ENCODE results near the gene LFNG.

Gene LFNG

DNA sequence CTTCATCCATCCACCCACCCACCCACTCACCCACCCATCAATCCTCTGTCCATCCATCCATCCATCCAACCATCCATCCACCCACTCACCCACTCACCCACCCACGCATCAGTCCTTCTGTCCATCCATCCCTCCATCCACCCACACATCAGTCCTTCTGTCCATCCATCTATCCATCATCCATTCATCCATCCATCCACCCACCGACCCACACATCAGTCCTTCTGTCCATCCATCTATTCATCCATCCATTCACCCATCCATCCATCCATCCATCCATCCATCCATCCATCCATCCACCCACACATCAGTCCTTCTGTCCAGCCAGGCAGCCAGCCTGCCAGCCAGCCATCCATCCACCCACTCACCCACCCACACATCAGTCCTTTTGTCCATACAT lies 27.5 kb upstream of the LFNG start:
- H3K4me3 ChIP-seq (ENCODE audit: low read length), result no peak overlapping the region
- no peaks in the 10 kb centered on the region for H4K20me1 ChIP-seq (ENCODE audit: control insufficient read depth, insufficient read depth, low read depth, low read length)
- no peaks in the 10 kb centered on the region for H3K9me2 ChIP-seq (replicated peaks; ENCODE audit: control insufficient read depth, low read length)
- H3K4me2 ChIP-seq (ENCODE audit: low read length), result no peak overlapping the region
- peaks cover 17% of the 10 kb centered on the region for H3K27me3 ChIP-seq (ENCODE audit: control insufficient read depth, low read length)
- no peaks in the 10 kb centered on the region for H3K79me2 ChIP-seq (ENCODE audit: control insufficient read depth, low read length)
- H3K27ac ChIP-seq (ENCODE audit: low read depth, low read length), result no peak overlapping the region
- no peaks in the 10 kb centered on the region for H3K36me3 ChIP-seq (ENCODE audit: control insufficient read depth, low read length)
- no peaks in the 10 kb centered on the region for H3F3A ChIP-seq (ENCODE audit: control insufficient read depth, insufficient read depth)
- TF ChIP-seq CTCF (IDR thresholded peaks at IDR 0.05; ENCODE audit: low read depth, low read length, poor library complexity, severe bottlenecking) (no peak), EZH2phosphoT487 (IDR thresholded peaks at IDR 0.05; ENCODE audit: borderline replicate concordance, low read length) (no peak)
- no peaks in the 10 kb centered on the region for H3K9me3 ChIP-seq (ENCODE audit: control insufficient read depth, insufficient read depth, low read length)
- no peaks in the 10 kb centered on the region for H3K4me1 ChIP-seq (ENCODE audit: control insufficient read depth, low read length)

- Histone ChIP-seq H4K20me1 (ENCODE audit: control insufficient read depth, insufficient read depth, low read depth, low read length) (no peaks in the 10 kb centered on the region), H3K27ac (ENCODE audit: low read depth, low read length) (no peak overlapping the region), H3K27me3 (ENCODE audit: control insufficient read depth, low read length) (peaks cover 32% of the 10 kb centered on the region), H3K4me2 (ENCODE audit: low read length) (no peak overlapping the region), H3K4me1 (ENCODE audit: control insufficient read depth, low read length) (no peaks in the 10 kb centered on the region), H3K36me3 (ENCODE audit: control insufficient read depth, low read length) (no peaks in the 10 kb centered on the region), H3F3A (ENCODE audit: control insufficient read depth, insufficient read depth) (no peaks in the 10 kb centered on the region), H3K79me2 (ENCODE audit: control insufficient read depth, low read length) (no peaks in the 10 kb centered on the region), H3K4me3 (ENCODE audit: low read length) (no peak overlapping the region), H3K9me3 (ENCODE audit: control insufficient read depth, insufficient read depth, low read length) (no peaks in the 10 kb centered on the region), H3K9me2 (replicated peaks; ENCODE audit: control insufficient read depth, low read length) (no peaks in the 10 kb centered on the region)
- TF ChIP-seq CTCF (IDR thresholded peaks at IDR 0.05; ENCODE audit: low read depth, low read length, poor library complexity, severe bottlenecking) (no peak), EZH2phosphoT487 (IDR thresholded peaks at IDR 0.05; ENCODE audit: borderline replicate concordance, low read length) (no peak)
Observed at GRCh38 chr7:2493205-2494164, 26.1 kb upstream of the LFNG start.

- Histone ChIP-seq H3K27ac (ENCODE audit: low read depth, low read length) (no peak overlapping the region), H3K27me3 (ENCODE audit: control insufficient read depth, low read length) (peaks cover 38% of the 10 kb centered on the region), H3K9me3 (ENCODE audit: control insufficient read depth, insufficient read depth, low read length) (no peaks in the 10 kb centered on the region), H3K36me3 (ENCODE audit: control insufficient read depth, low read length) (no peaks in the 10 kb centered on the region), H3K4me1 (ENCODE audit: control insufficient read depth, low read length) (no peaks in the 10 kb centered on the region), H3K9me2 (replicated peaks; ENCODE audit: control insufficient read depth, low read length) (no peaks in the 10 kb centered on the region), H3K79me2 (ENCODE audit: control insufficient read depth, low read length) (no peaks in the 10 kb centered on the region), H4K20me1 (ENCODE audit: control insufficient read depth, insufficient read depth, low read depth, low read length) (no peaks in the 10 kb centered on the region), H3F3A (ENCODE audit: control insufficient read depth, insufficient read depth) (no peaks in the 10 kb centered on the region), H3K4me2 (ENCODE audit: low read length) (no peak overlapping the region), H3K4me3 (ENCODE audit: low read length) (no peak overlapping the region)
- TF ChIP-seq EZH2phosphoT487 (IDR thresholded peaks at IDR 0.05; ENCODE audit: borderline replicate concordance, low read length), result no peak
- no peak for TF ChIP-seq CTCF (IDR thresholded peaks at IDR 0.05; ENCODE audit: low read depth, low read length, poor library complexity, severe bottlenecking)
Observed at GRCh38 chr7:2494191-2495130, 25.1 kb upstream of the LFNG start.
